Omental fat pad (tissue), 4 donors: ENCODE results near the gene MN1. TPM values are rescaled to one million over a fixed set of nuclear protein-coding genes. Genes with fewer than 3 reads are reported as not detected.

Source experiments
- ATAC-seq: fragments of 150-250 bp; one replicate; pipeline ENCODE4 v1.9.1; 2016; ENCODE audit warnings: mild to moderate bottlenecking, moderate library complexity; ENCODE audit not compliant: low FRiP score
- DNase-seq: peaks from one replicate; pipeline ENCODE4 v3.0.0-alpha.2; 2019; ENCODE audit warnings: low spot score
- CTCF ChIP-seq, 3 donors: fragments of 450-650 bp; IDR thresholded peaks; one replicate each; pipeline ENCODE4 v1.5.1; 2016 to 2017; ENCODE audit warnings: antibody characterized with exemption in 3 of 3, mild to moderate bottlenecking in 3 of 3, moderate library complexity in 2 of 3
- total RNA-seq, 4 donors: library from RNA; depleted of rRNA; stranded (reverse); fragments of >200 nt; gene quantifications; one replicate each; pipeline ENCODE4 v1.1.0, GENCODE V29; 2016

MN1 gene
- total RNA-seq, 4 donors from 2014 or later: 4.8 to 16.5 (median 8.9) TPM

GRCh38 chr22:27727673-27728451 lies 73.7 kb downstream of the MN1 start:
- DNase-seq (no peak), ATAC-seq (no peak)
- TF ChIP-seq CTCF (IDR thresholded peaks at IDR 0.05): no peak

GRCh38 chr22:27726686-27727449 lies 74.7 kb downstream of the MN1 start:
- DNase-seq (no peak), ATAC-seq (peak; percentile 84)
- TF ChIP-seq CTCF (IDR thresholded peaks at IDR 0.05): no peak

- no peak for DNase-seq
- ATAC-seq: no peak
- TF ChIP-seq CTCF (IDR thresholded peaks at IDR 0.05): no peak
Measured at GRCh38 chr22:27726331-27726685, 75.2 kb downstream of the MN1 start.

GRCh38 chr22:27725661-27726060 lies 75.9 kb downstream of the MN1 start:
- TF ChIP-seq CTCF (IDR thresholded peaks at IDR 0.05): no peak
- no peak for DNase-seq
- ATAC-seq: no peak

GRCh38 chr22:27724709-27725108 lies 76.8 kb downstream of the MN1 start:
- DNase-seq (no peak), ATAC-seq (no peak)
- TF ChIP-seq CTCF (IDR thresholded peaks at IDR 0.05): no peak

- TF ChIP-seq CTCF (IDR thresholded peaks at IDR 0.05): no peak
- no peak for DNase-seq
- no peak for ATAC-seq
Measured at GRCh38 chr22:27724157-27724556, 77.4 kb downstream of the MN1 start.

- DNase-seq (no peak), ATAC-seq (no peak)
- TF ChIP-seq CTCF (IDR thresholded peaks at IDR 0.05): no peak
Measured at GRCh38 chr22:27723708-27724107, 77.8 kb downstream of the MN1 start.
